Measurements from ENCODE around the gene MBP.

Gene MBP

GRCh38 chr18:76980663-76981395 lies 151.8 kb downstream of the MBP start:
- no peak for TF ChIP-seq CTCF (IDR thresholded peaks at IDR 0.05; ENCODE audit: extremely low read depth, missing control alignments)
- DNase-seq (ENCODE audit: low spot score), result no peak

- no peak for DNase-seq (ENCODE audit: low spot score)
- no peak for TF ChIP-seq CTCF (IDR thresholded peaks at IDR 0.05; ENCODE audit: extremely low read depth, missing control alignments)
These were observed 152.7 kb downstream of the MBP start for GRCh38 chr18:76979906-76980305.

- no peak for DNase-seq (ENCODE audit: low spot score)
- no peak for TF ChIP-seq CTCF (IDR thresholded peaks at IDR 0.05; ENCODE audit: extremely low read depth, missing control alignments)
These were observed 153.4 kb downstream of the MBP start for GRCh38 chr18:76979111-76979751.

- no peak for DNase-seq (ENCODE audit: low spot score)
- TF ChIP-seq CTCF (IDR thresholded peaks at IDR 0.05; ENCODE audit: extremely low read depth, missing control alignments), result no peak
These were observed 154.0 kb downstream of the MBP start for GRCh38 chr18:76978616-76979015.

- DNase-seq (ENCODE audit: low spot score), result no peak
- TF ChIP-seq CTCF (IDR thresholded peaks at IDR 0.05; ENCODE audit: extremely low read depth, missing control alignments), result no peak
These were observed 154.8 kb downstream of the MBP start for GRCh38 chr18:76977684-76978232.

GRCh38 chr18:76977108-76977621 lies 155.4 kb downstream of the MBP start:
- TF ChIP-seq CTCF (IDR thresholded peaks at IDR 0.05; ENCODE audit: extremely low read depth, missing control alignments), result no peak
- DNase-seq (ENCODE audit: low spot score), result no peak

- DNase-seq (ENCODE audit: low spot score), result no peak
- TF ChIP-seq CTCF (IDR thresholded peaks at IDR 0.05; ENCODE audit: extremely low read depth, missing control alignments), result no peak
These were observed 156.9 kb downstream of the MBP start for GRCh38 chr18:76975577-76976110.

Measured in GM20000 (cell line).